Activated T-cell treated with anti-CD3 and anti-CD28 coated beads, Interleukin-2, amount 50 U/mL, for 24 hours (primary cell): Measurements from ENCODE around the gene CFAP251.

Experiments used
- DNase-seq: peaks from one replicate; pipeline ENCODE4 v3.0.0-alpha.2; 2020
- H3K27ac Mint-ChIP-seq: 2 replicates; pipeline ENCODE4 v1.8.0; 2020; ENCODE audit warnings: mild to moderate bottlenecking, mixed read lengths
- H3K27me3 Mint-ChIP-seq: 2 replicates; pipeline ENCODE4 v1.8.0; 2020; ENCODE audit warnings: mixed read lengths
- H3K36me3 Mint-ChIP-seq: 2 replicates; pipeline ENCODE4 v1.8.0; 2020; ENCODE audit warnings: low read depth, mixed read lengths
- H3K4me1 Mint-ChIP-seq: 2 replicates; pipeline ENCODE4 v1.8.0; 2020; ENCODE audit warnings: low read depth, mixed read lengths
- H3K4me3 Mint-ChIP-seq: 2 replicates; pipeline ENCODE4 v1.8.0; 2020; ENCODE audit warnings: mild to moderate bottlenecking, moderate library complexity, mixed read lengths
- H3K9me3 Mint-ChIP-seq: 2 replicates; pipeline ENCODE4 v1.8.0; 2020; ENCODE audit warnings: mixed read lengths

CFAP251 gene

DNA sequence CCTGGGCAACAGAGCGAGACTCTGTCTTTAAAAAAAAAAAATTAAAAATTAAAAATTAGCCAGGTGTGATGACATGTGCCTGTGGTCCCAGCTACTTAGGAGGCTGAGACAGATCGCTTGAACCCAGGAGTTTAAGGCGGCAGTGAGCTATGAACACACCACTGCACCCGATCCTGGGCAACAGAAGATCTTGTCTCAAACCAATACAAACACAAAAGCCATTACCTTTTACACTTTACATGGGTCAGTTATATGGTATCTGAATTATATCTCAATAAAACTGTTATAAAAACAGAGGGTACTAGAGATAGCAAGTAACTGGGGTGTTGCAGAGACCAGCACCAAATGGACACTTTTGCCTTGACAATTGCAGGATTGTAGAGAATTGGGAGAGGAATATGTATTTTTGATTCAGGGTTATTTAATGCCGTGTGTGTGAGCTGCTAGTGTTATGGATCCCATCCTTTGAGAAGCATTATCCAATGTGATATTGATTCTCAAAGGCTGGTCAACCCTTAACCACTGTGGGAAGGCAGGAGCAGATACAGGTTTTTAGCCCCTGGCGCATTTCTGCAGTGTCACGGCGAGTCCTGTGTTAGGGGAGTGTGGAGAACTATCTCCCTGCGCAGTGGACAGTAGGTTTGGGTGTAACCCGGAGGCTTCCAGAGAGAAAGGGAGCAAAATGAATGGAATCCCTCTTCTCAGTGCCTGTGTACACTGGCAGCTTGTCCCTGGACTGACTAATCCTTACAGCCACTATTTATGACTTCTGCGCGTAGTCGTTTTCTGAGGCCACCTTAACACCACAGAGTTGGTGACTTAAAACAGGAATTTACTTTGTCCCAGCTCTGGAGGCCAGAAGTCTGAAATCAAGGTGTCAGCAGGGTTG lies 25.5 kb upstream of the CFAP251 start:
- Mint-ChIP-seq H3K36me3 (peaks cover 68% of the 10 kb centered on the region), H3K4me3 (no peak overlapping the region), H3K9me3 (no peaks in the 10 kb centered on the region), H3K27me3 (no peaks in the 10 kb centered on the region), H3K27ac (peak overlapping the region; percentile 88), H3K4me1 (peaks cover 48% of the 10 kb centered on the region)
- no peak for DNase-seq

- Mint-ChIP-seq H3K4me3 (no peak overlapping the region), H3K36me3 (peaks cover 74% of the 10 kb centered on the region), H3K27ac (peak overlapping the region; percentile 88), H3K27me3 (no peaks in the 10 kb centered on the region), H3K9me3 (no peaks in the 10 kb centered on the region), H3K4me1 (peaks cover 42% of the 10 kb centered on the region)
- DNase-seq: no peak
These were observed 24.4 kb upstream of the CFAP251 start for GRCh38 chr12:121893961-121894460.

GRCh38 chr12:121894633-121895032 lies 23.8 kb upstream of the CFAP251 start:
- peak overlapping the region; percentile 88 for H3K27ac Mint-ChIP-seq

DNA sequence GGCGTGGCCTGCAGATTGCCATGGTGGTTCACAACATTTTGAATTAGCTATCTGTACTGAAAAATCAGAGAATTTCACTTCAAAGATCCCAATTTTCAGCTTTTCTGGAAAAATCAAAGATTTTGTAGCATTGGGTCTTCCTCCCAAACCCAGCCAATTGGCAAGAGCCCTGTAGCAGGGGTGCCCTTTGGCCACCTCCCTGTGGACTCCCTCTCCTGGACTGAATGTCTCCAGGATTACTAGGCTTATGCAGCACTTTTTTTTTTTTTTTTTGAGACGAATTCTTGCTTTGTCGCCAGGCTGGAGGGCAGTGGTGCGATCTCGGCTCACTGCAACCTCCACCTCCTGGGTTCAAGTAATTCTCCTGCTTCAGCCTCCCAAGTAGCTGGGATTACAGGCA lies 20.1 kb upstream of the CFAP251 start:
- no peaks in the 10 kb centered on the region for H3K27me3 Mint-ChIP-seq
- peaks cover 89% of the 10 kb centered on the region for H3K36me3 Mint-ChIP-seq
- H3K27ac Mint-ChIP-seq: no peak overlapping the region
- no peak overlapping the region for H3K4me3 Mint-ChIP-seq
- H3K4me1 Mint-ChIP-seq: peaks cover 17% of the 10 kb centered on the region
- DNase-seq: no peak
- H3K9me3 Mint-ChIP-seq: no peaks in the 10 kb centered on the region

More at GRCh38 chr12:121894633-121895032, 23.8 kb upstream of the CFAP251 start:
- Mint-ChIP-seq H3K27me3 (no peaks in the 10 kb centered on the region), H3K36me3 (peaks cover 74% of the 10 kb centered on the region), H3K9me3 (no peaks in the 10 kb centered on the region), H3K4me3 (no peak overlapping the region), H3K4me1 (peaks cover 38% of the 10 kb centered on the region)
- DNase-seq: no peak

GRCh38 chr12:121899590-121899989 lies 18.8 kb upstream of the CFAP251 start:
- no peak for DNase-seq
- H3K36me3 Mint-ChIP-seq: peaks cover 87% of the 10 kb centered on the region
- H3K4me1 Mint-ChIP-seq: peaks cover 5% of the 10 kb centered on the region
- H3K4me3 Mint-ChIP-seq: no peak overlapping the region
- H3K9me3 Mint-ChIP-seq: no peaks in the 10 kb centered on the region
- no peak overlapping the region for H3K27ac Mint-ChIP-seq
- no peaks in the 10 kb centered on the region for H3K27me3 Mint-ChIP-seq

DNA sequence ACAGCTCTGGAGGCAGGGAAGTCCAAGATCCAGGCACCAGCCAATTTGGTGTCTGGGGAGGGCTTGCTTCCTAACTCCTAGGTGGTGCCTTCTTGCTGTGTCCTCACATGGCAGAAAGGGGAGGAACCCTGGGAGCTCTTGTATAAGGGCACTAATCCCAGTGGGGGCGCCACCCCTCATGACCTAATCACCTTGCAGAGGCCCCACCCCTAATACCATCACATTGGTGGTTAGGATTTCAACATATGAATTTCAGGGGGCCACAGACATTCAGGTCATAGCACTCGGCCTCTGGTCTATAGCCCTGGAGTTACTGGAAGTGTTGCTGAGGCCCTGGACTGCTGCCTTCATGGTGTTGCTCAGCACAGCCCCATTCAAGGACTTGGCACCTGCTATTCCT lies 15.2 kb upstream of the CFAP251 start:
- H3K4me1 Mint-ChIP-seq: peaks cover 4% of the 10 kb centered on the region
- H3K4me3 Mint-ChIP-seq: no peak overlapping the region
- DNase-seq: no peak
- no peaks in the 10 kb centered on the region for H3K27me3 Mint-ChIP-seq
- peaks cover 82% of the 10 kb centered on the region for H3K36me3 Mint-ChIP-seq
- H3K27ac Mint-ChIP-seq: no peak overlapping the region
- no peaks in the 10 kb centered on the region for H3K9me3 Mint-ChIP-seq

DNA sequence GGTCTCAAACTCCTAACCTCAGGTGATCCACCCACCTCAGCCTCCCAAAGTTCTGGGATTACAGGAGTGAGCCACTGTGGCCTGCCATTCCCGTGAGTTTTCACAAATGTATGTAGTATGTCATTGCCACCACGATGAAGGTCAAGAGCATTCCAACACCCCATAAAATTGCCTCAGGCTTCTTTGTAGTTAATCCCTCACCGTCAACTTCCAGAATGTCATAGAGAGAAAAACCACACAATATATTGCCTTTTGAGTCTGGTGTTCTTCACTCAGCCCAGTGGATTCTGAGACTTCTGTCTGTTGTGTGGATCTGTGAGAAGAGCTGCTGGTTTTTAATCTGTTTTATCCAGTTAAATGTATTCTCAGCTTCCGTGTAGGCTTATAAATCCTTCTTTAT lies 12.6 kb upstream of the CFAP251 start:
- Mint-ChIP-seq H3K36me3 (peaks cover 78% of the 10 kb centered on the region), H3K27ac (peak overlapping the region; percentile 17)

DNA sequence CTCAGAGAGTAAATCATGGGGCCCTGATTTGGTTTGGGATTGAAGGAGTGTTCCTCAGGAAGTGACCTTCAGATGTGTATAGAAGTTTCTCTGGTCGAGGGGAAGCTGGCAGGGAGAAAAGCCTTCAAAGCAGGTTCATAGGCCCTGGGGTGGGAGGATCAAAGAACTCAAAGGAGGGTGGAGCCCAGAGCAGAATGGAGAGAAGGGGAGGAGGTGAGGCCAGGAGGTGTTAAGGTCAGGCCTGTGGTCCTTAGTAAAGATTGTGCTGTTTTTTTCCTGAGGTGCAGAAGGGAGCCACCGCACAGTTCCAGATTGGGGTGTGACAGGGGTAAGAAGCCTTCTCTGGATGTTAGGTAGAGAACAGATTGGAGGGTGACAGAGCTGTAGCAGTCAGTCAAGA lies 9.7 kb upstream of the CFAP251 start:
- DNase-seq: no peak
- no peaks in the 10 kb centered on the region for H3K9me3 Mint-ChIP-seq
- no peak overlapping the region for H3K4me3 Mint-ChIP-seq
- H3K27me3 Mint-ChIP-seq: no peaks in the 10 kb centered on the region
- H3K27ac Mint-ChIP-seq: peak overlapping the region; percentile 77
- peaks cover 18% of the 10 kb centered on the region for H3K4me1 Mint-ChIP-seq
- H3K36me3 Mint-ChIP-seq: peaks cover 69% of the 10 kb centered on the region

More for the DNA sequence above, 12.6 kb upstream of the CFAP251 start:
- H3K4me3 Mint-ChIP-seq: no peak overlapping the region
- H3K9me3 Mint-ChIP-seq: no peaks in the 10 kb centered on the region
- no peak for DNase-seq
- H3K27me3 Mint-ChIP-seq: no peaks in the 10 kb centered on the region
- H3K4me1 Mint-ChIP-seq: peaks cover 10% of the 10 kb centered on the region

GRCh38 chr12:121911824-121912585 lies 6.4 kb upstream of the CFAP251 start:
- Mint-ChIP-seq H3K4me3 (peak overlapping the region; percentile 25), H3K27ac (peak overlapping the region; percentile 75), H3K9me3 (no peaks in the 10 kb centered on the region), H3K36me3 (peaks cover 69% of the 10 kb centered on the region), H3K27me3 (no peaks in the 10 kb centered on the region), H3K4me1 (peaks cover 16% of the 10 kb centered on the region)
- DNase-seq: peak; percentile 46

DNA sequence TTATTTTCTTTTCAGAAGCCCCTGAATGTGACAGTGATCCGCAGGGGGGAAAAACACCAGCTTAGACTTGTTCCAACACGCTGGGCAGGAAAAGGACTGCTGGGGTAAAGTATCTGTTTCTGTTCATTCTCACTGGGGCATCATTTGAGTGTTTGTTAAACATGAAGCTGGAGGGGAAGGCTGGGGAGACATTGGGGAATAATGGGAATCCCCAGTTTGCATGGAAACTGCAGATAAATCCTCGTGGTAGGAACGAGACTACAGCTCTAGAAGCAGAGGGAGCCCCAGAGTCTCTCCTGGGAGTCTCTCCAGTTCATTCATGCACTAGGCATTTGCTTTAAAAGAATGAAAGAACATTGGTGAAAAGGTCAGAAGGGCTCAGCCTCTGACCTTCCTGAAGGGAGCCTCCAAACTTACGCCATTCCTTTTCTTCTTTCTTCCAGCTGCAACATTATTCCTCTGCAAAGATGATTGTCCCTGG lies 2.5 kb upstream of the CFAP251 start:
- DNase-seq: no peak
- Mint-ChIP-seq H3K9me3 (no peaks in the 10 kb centered on the region), H3K27ac (no peak overlapping the region), H3K4me3 (no peak overlapping the region), H3K36me3 (peaks cover 54% of the 10 kb centered on the region), H3K27me3 (no peaks in the 10 kb centered on the region), H3K4me1 (peaks cover 26% of the 10 kb centered on the region)

DNA sequence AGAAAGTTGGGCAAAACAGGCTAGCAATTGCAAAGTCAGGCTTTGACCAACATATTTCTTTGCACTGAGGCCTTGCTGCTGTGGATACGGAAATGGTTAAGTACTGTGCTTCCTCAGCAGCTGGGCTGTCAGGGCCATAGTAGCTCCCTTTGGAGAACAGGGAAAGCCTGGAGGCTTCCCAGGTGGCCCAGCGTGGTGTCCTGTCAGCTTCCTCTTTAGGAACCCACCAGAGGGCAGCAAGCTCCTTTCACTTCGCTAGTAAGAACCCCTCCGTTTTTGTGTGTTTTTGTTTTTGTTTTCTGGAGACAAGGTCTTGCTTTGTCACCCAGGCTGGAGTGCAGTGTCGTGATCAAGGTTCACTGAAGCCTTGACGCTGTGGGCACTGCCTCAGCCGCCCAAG lies 1.7 kb upstream of the CFAP251 start:
- no peaks in the 10 kb centered on the region for H3K9me3 Mint-ChIP-seq
- H3K36me3 Mint-ChIP-seq: peaks cover 48% of the 10 kb centered on the region
- no peak overlapping the region for H3K27ac Mint-ChIP-seq
- H3K4me3 Mint-ChIP-seq: no peak overlapping the region
- no peak for DNase-seq
- no peaks in the 10 kb centered on the region for H3K27me3 Mint-ChIP-seq
- peaks cover 25% of the 10 kb centered on the region for H3K4me1 Mint-ChIP-seq

GRCh38 chr12:121918679-121919038 lies 267 bp downstream of the CFAP251 start:
- H3K36me3 Mint-ChIP-seq: peaks cover 36% of the 10 kb centered on the region

GRCh38 chr12:121921066-121921465 lies 2.7 kb downstream of the CFAP251 start:
- no peak for DNase-seq

More at GRCh38 chr12:121918679-121919038, 267 bp downstream of the CFAP251 start:
- Mint-ChIP-seq H3K27me3 (no peaks in the 10 kb centered on the region), H3K9me3 (no peaks in the 10 kb centered on the region), H3K27ac (no peak overlapping the region), H3K4me1 (peaks cover 19% of the 10 kb centered on the region), H3K4me3 (peak overlapping the region; percentile 73)
- DNase-seq: no peak

DNA sequence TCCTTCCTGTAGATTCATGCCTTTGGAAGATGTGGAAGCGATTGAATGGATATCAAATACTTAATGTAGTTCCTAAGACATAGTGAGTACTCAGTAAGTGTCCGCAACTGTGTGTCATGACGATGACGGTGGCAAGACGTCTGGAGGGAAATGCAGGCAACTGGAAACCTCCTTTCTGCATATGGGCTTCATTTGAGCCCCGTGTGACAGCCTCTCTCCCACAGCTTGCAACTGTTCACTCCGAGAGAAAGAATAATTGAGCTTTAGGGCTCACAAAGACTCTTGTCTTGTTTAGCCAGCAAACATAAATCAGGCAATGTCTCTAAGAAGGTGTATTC lies 6.9 kb downstream of the CFAP251 start:
- no peaks in the 10 kb centered on the region for H3K4me1 Mint-ChIP-seq
- no peaks in the 10 kb centered on the region for H3K36me3 Mint-ChIP-seq
- H3K27ac Mint-ChIP-seq: no peak overlapping the region
- H3K4me3 Mint-ChIP-seq: no peak overlapping the region
- DNase-seq: no peak
- no peaks in the 10 kb centered on the region for H3K27me3 Mint-ChIP-seq
- H3K9me3 Mint-ChIP-seq: no peaks in the 10 kb centered on the region

More at GRCh38 chr12:121921066-121921465, 2.7 kb downstream of the CFAP251 start:
- Mint-ChIP-seq H3K4me3 (no peak overlapping the region), H3K27ac (no peak overlapping the region), H3K9me3 (no peaks in the 10 kb centered on the region), H3K4me1 (peaks cover 19% of the 10 kb centered on the region), H3K36me3 (peaks cover 19% of the 10 kb centered on the region), H3K27me3 (no peaks in the 10 kb centered on the region)
